GF-D8 (cell line): ENCODE results near the gene CDK15.

ENCODE experiments used
- DNase-seq: peaks from one replicate; lab custom pipeline; 2025; lab: John Stamatoyannopoulos, UW

CDK15 gene

GRCh38 chr2:201871471-201871870 lies 65.1 kb downstream of the CDK15 start:
- DNase-seq: no peak

- no peak for DNase-seq
Observed at GRCh38 chr2:201872591-201872990, 66.3 kb downstream of the CDK15 start.

GRCh38 chr2:201879996-201880395 lies 73.7 kb downstream of the CDK15 start:
- DNase-seq: no peak

GRCh38 chr2:201880579-201880978 lies 74.2 kb downstream of the CDK15 start:
- no peak for DNase-seq

- no peak for DNase-seq
Observed at GRCh38 chr2:201880993-201881611, 74.8 kb downstream of the CDK15 start.

GRCh38 chr2:201881741-201882140 lies 75.4 kb downstream of the CDK15 start:
- no peak for DNase-seq

GRCh38 chr2:201882353-201883090 lies 76.2 kb downstream of the CDK15 start:
- peak; percentile 13 for DNase-seq

- no peak for DNase-seq
Observed at GRCh38 chr2:201883606-201884369, 77.5 kb downstream of the CDK15 start.

- DNase-seq: no peak
Observed at GRCh38 chr2:201886504-201886903, 80.2 kb downstream of the CDK15 start.

GRCh38 chr2:201887773-201888425 lies 81.6 kb downstream of the CDK15 start:
- no peak for DNase-seq

GRCh38 chr2:201888426-201888800 lies 82.1 kb downstream of the CDK15 start:
- DNase-seq: no peak

GRCh38 chr2:201890453-201890852 lies 84.1 kb downstream of the CDK15 start:
- no peak for DNase-seq

- DNase-seq: no peak
Observed at GRCh38 chr2:201891676-201892075, 85.3 kb downstream of the CDK15 start.

GRCh38 chr2:201892516-201892915 lies 86.2 kb downstream of the CDK15 start:
- DNase-seq: no peak

- DNase-seq: no peak
Observed at GRCh38 chr2:201900362-201900761, 94.0 kb downstream of the CDK15 start.

- DNase-seq: no peak
Observed at GRCh38 chr2:201901786-201902185, 95.4 kb downstream of the CDK15 start.

GRCh38 chr2:201904538-201905420 lies 98.4 kb downstream of the CDK15 start:
- no peak for DNase-seq

- no peak for DNase-seq
Observed at GRCh38 chr2:201906777-201907562, 100.6 kb downstream of the CDK15 start.

- no peak for DNase-seq
Observed at GRCh38 chr2:201907563-201907881, 101.2 kb downstream of the CDK15 start.

GRCh38 chr2:201908901-201909300 lies 102.6 kb downstream of the CDK15 start:
- no peak for DNase-seq

GRCh38 chr2:201909348-201909747 lies 103.0 kb downstream of the CDK15 start:
- DNase-seq: no peak
